B cell (primary cell): ENCODE data around the gene GUCA2B. TPM values are rescaled to one million over a fixed set of nuclear protein-coding genes. Genes with fewer than 3 reads are reported as not detected.

Experiments
- ATAC-seq: fragments of 200-7000 bp; cut with Tn5 transposase; one replicate; pipeline ENCODE4 v1.10.0; 2021; ENCODE audit warnings: low read depth, mild to moderate bottlenecking, moderate number of reproducible peaks, moderate library complexity
- CTCF ChIA-PET: fragments of 350-600 bp; sonication (Branson Sonifier 250); formaldehyde crosslinking; loops from one replicate; lab custom pipeline; 2021; ENCODE audit warnings: antibody characterized with exemption, inconsistent platforms; lab: Charles Lee
- POLR2A ChIA-PET: fragments of 350-600 bp; sonication (Branson Sonifier 250); formaldehyde crosslinking; loops from one replicate; lab custom pipeline; 2021; ENCODE audit warnings: antibody characterized with exemption; lab: Charles Lee
- DNase-seq: peaks from one replicate; pipeline ENCODE4 v3.0.0; 2013
- H2AFZ ChIP-seq: 2 replicates; pipeline ENCODE4 v1.6.1; 2012; ENCODE audit warnings: mild to moderate bottlenecking, low read depth, low read length; ENCODE audit not compliant: insufficient read depth, poor library complexity, severe bottlenecking
- H3K27ac ChIP-seq, 2 donors: 1 replicate in 1 of 2; 2 replicates in 1 of 2; pipeline ENCODE4 v1.5.1; 2012 to 2013; ENCODE audit warnings: low read length in 2 of 2, mild to moderate bottlenecking in 2 of 2, moderate library complexity in 1 of 2
- H3K27me3 ChIP-seq, 4 experiments: fragments of 200-600 bp in 1 of 4; sonication (generic) in 1 of 4; replicated peaks in 1 of 4; 1 replicate in 2 of 4; 2 replicates in 2 of 4; pipeline versions ENCODE4 v1.6.1 to v1.7.0; 2013 to 2016; ENCODE audit warnings: low read length in 3 of 4, mild to moderate bottlenecking in 2 of 4, mixed read lengths in 1 of 4, moderate library complexity in 1 of 4; ENCODE audit not compliant: insufficient read depth in 4 of 4, control insufficient read depth in 3 of 4; ENCODE audit errors: control extremely low read depth in 1 of 4
- H3K36me3 ChIP-seq, 2 experiments: replicated peaks in 1 of 2; 1 replicate in 1 of 2; 2 replicates in 1 of 2; pipeline versions ENCODE4 v1.6.1 to v1.7.1; 2013; ENCODE audit warnings: low read length in 1 of 2; ENCODE audit not compliant: insufficient read depth in 2 of 2, control insufficient read depth in 1 of 2; ENCODE audit errors: control extremely low read depth in 1 of 2, extremely low read depth in 1 of 2
- H3K4me1 ChIP-seq, 2 donors: fragments of 200-600 bp in 1 of 2; sonication (generic) in 1 of 2; 1 replicate in 1 of 2; 2 replicates in 1 of 2; pipeline versions ENCODE4 v1.5.1 to v1.6.1; 2013 to 2017; ENCODE audit warnings: low read length in 2 of 2; ENCODE audit not compliant: control insufficient read depth in 2 of 2, insufficient read depth in 2 of 2
- H3K4me2 ChIP-seq: replicated peaks from 2 replicates; pipeline ENCODE3; 2012; ENCODE audit warnings: mild to moderate bottlenecking, low read depth, low read length; ENCODE audit not compliant: poor library complexity, severe bottlenecking
- H3K4me3 ChIP-seq, 5 experiments: fragments of 200-600 bp in 1 of 5; sonication (generic) in 1 of 5; 1 replicate in 3 of 5; 2 replicates in 2 of 5; pipeline versions ENCODE4 v1.5.1 to v1.7.0; 2011 to 2016; ENCODE audit warnings: low read length in 4 of 5, mild to moderate bottlenecking in 4 of 5, low read depth in 2 of 5, control low read depth in 1 of 5, moderate library complexity in 1 of 5; ENCODE audit not compliant: insufficient read depth in 1 of 5; ENCODE audit errors: control extremely low read depth in 1 of 5, extremely low read depth in 1 of 5
- H3K79me2 ChIP-seq: fragments of 200-600 bp; sonication (generic); one replicate; pipeline ENCODE4 v1.6.0; 2016; ENCODE audit warnings: low read length; ENCODE audit not compliant: control insufficient read depth, insufficient read depth
- H3K9ac ChIP-seq: fragments of 200-600 bp; sonication (generic); 2 replicates; pipeline ENCODE4 v1.6.1; 2017; ENCODE audit warnings: mild to moderate bottlenecking, low read length, moderate library complexity
- H3K9me3 ChIP-seq, 3 donors: one replicate each; pipeline versions ENCODE4 v1.6.1 to v1.7.1; 2013; ENCODE audit warnings: low read length in 2 of 3; ENCODE audit not compliant: control insufficient read depth in 2 of 3, insufficient read depth in 1 of 3; ENCODE audit errors: control extremely low read depth in 1 of 3
- H4K20me1 ChIP-seq: 2 replicates; pipeline ENCODE4 v1.6.0; 2012; ENCODE audit warnings: mild to moderate bottlenecking, low read length; ENCODE audit not compliant: insufficient read depth, control insufficient read depth, poor library complexity, severe bottlenecking
- H3K27ac Mint-ChIP-seq: one replicate; pipeline ENCODE4 v1.8.0; 2021; ENCODE audit warnings: mixed read lengths
- H3K27me3 Mint-ChIP-seq: one replicate; pipeline ENCODE4 v1.8.0; 2021; ENCODE audit warnings: mixed read lengths
- H3K4me1 Mint-ChIP-seq: one replicate; pipeline ENCODE4 v1.8.0; 2021; ENCODE audit warnings: mixed read lengths
- H3K4me3 Mint-ChIP-seq: one replicate; pipeline ENCODE4 v1.8.0; 2021; ENCODE audit warnings: mixed read lengths
- H3K9me3 Mint-ChIP-seq: one replicate; pipeline ENCODE4 v1.8.0; 2022; ENCODE audit warnings: mixed read lengths; ENCODE audit not compliant: insufficient read depth
- CTCF ChIP-seq: fragments of 200-600 bp; IDR thresholded peaks from one replicate; pipeline ENCODE4 v1.8.0; 2022; ENCODE audit warnings: antibody characterized with exemption, mild to moderate bottlenecking
- EZH2 ChIP-seq: IDR thresholded peaks from 2 replicates; pipeline ENCODE4 v1.6.1; 2012; ENCODE audit warnings: borderline replicate concordance, low read depth, mild to moderate bottlenecking, moderate library complexity, low read length; ENCODE audit not compliant: insufficient read depth, poor library complexity, severe bottlenecking
- WGBS: methylation state at CpG from one replicate; pipeline ENCODE4 v1.1.5; 2013; ENCODE audit warnings: missing lambda C conversion rate; ENCODE audit not compliant: insufficient coverage; 5-methylcytosine and 5-hydroxymethylcytosine counted together
- intact Hi-C: fragments of 100-400 bp; cut with micrococcal nuclease; formaldehyde crosslinking; loops from one replicate; pipeline ENCODE4 v1.10.0; 2022
- polyA plus RNA-seq: library from polyadenylated mRNA; depleted of rRNA; stranded (reverse); fragments of >200 nt; gene quantifications from 2 replicates; pipeline ENCODE4 v1.2.3, GENCODE V29; 2012
- total RNA-seq, 2 donors: library from RNA; stranded (reverse); fragments of 120-200 nt in 1 of 2; gene quantifications; 1 replicate in 1 of 2; 2 replicates in 1 of 2; pipeline versions ENCODE4 v1.2.3 to v1.2.4, GENCODE V29; 2013 to 2022

Gene GUCA2B
- total and polyA plus RNA-seq, 2 donors (not counting 1 experiment from before 2014, with no cell fraction given), result not detected

DNA sequence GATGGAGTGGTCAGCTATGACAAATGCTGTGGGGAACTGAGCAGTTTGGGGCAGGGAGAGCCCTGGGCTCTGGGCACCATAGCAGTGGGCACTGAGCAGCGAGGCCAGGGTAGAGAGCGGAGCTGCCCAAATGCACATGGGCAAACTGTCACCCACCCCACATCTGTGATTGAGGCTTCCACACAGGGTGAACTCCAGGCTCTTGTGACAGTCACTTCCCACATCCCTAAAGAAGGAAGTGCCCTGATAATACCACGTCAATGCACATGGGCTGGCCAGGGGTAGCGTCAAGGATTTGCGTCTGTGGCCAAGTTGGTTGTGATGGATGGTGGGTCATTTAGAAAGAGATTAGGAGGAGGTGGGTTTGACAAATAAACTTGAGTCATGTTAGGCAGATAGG is 2.6 kb upstream of the GUCA2B start:
- CTCF ChIA-PET, result interaction anchor here (3.9 kb wide), 1 partner anchor 22 kb away, joined by 17 read pairs; no protein-coding TSS in a partner anchor
- H3K9me3 ChIP-seq, result no peaks in the 10 kb centered on the region
- intact Hi-C loops, result no loop called here

GRCh38 chr1:42152119-42152518 is 1.1 kb upstream of the GUCA2B start:
- 89% methylated on average over 3 of the region's 3 CpGs for whole genome bisulfite sequencing
- no peaks in the 10 kb centered on the region for H3K36me3 ChIP-seq
- intact Hi-C loops, result no loop called here
- TF ChIP-seq CTCF (no peak), EZH2 (no peak)
- Mint-ChIP-seq H3K4me3 (no peak overlapping the region), H3K27me3 (peaks cover 13% of the 10 kb centered on the region), H3K9me3 (no peaks in the 10 kb centered on the region), H3K4me1 (no peaks in the 10 kb centered on the region), H3K27ac (no peak overlapping the region)
- H2AFZ ChIP-seq, result no peak overlapping the region
- peaks cover 0 to 3% (median 0%) of the 10 kb centered on the region in 4 experiments for H3K27me3 ChIP-seq
- H3K4me3 ChIP-seq, result no peak overlapping the region
- DNase-seq, result no peak
- no peak overlapping the region for H3K4me2 ChIP-seq
- no peaks in the 10 kb centered on the region for H3K4me1 ChIP-seq
- H3K27ac ChIP-seq, result no peak overlapping the region
- H3K9me3 ChIP-seq, result no peaks in the 10 kb centered on the region
- H4K20me1 ChIP-seq, result no peaks in the 10 kb centered on the region
- no peaks in the 10 kb centered on the region for H3K79me2 ChIP-seq
- no peak for ATAC-seq
- no peak overlapping the region for H3K9ac ChIP-seq
- ChIA-PET POLR2A (no interaction called here), CTCF (interaction anchor here (0.6 kb wide), 2 partner anchors 19 to 23 kb away, joined by 3 read pairs; no protein-coding TSS in a partner anchor)

More for the DNA sequence above, 2.6 kb upstream of the GUCA2B start:
- no peak overlapping the region for H3K9ac ChIP-seq
- TF ChIP-seq EZH2, result no peak
- TF ChIP-seq CTCF, result no peak
- Mint-ChIP-seq H3K4me1 (no peaks in the 10 kb centered on the region), H3K9me3 (no peaks in the 10 kb centered on the region), H3K27ac (no peak overlapping the region), H3K27me3 (peaks cover 13% of the 10 kb centered on the region), H3K4me3 (no peak overlapping the region)
- no peaks in the 10 kb centered on the region for H3K4me1 ChIP-seq
- DNase-seq, result no peak
- no peaks in the 10 kb centered on the region for H3K79me2 ChIP-seq
- no peak overlapping the region for H3K4me3 ChIP-seq
- no peak overlapping the region for H3K27ac ChIP-seq
- POLR2A ChIA-PET, result no interaction called here
- no peak for ATAC-seq
- H3K27me3 ChIP-seq, result peaks cover 0 to 10% (median 5%) of the 10 kb centered on the region in 4 experiments
- H4K20me1 ChIP-seq, result no peaks in the 10 kb centered on the region
- H3K36me3 ChIP-seq, result no peaks in the 10 kb centered on the region
- no peak overlapping the region for H2AFZ ChIP-seq
- 94% methylated on average over 4 of the region's 5 CpGs for WGBS
- H3K4me2 ChIP-seq, result no peak overlapping the region
